IMR-90 (cell line): ENCODE measurements around the gene MYBPC3. TPM values are rescaled to one million over a fixed set of nuclear protein-coding genes. Genes with fewer than 3 reads are reported as not detected.

Source experiments
- ATAC-seq: fragments of 200-7000 bp; cut with Tn5 transposase; 2 replicates; pipeline ENCODE4 v1.9.1; 2020; ENCODE audit warnings: low read depth, mild to moderate bottlenecking, moderate library complexity
- BruUV-seq: library from RNA; stranded (reverse); fragments of 400-500 nt; replicated peaks from 2 replicates; lab custom pipeline; 2021; lab: Mats Ljungman, UMichigan
- CTCF ChIA-PET: fragments of 300-600 bp; formaldehyde crosslinking; extraction: SDS; loops from one replicate; lab custom pipeline; 2021; ENCODE audit warnings: antibody characterized with exemption; lab: Yijun Ruan, JAX
- POLR2A ChIA-PET: fragments of 300-600 bp; sonication (Branson Sonifier 250); formaldehyde crosslinking; loops from one replicate; lab custom pipeline; 2022; ENCODE audit warnings: antibody characterized with exemption; ENCODE audit not compliant: unreplicated experiment; lab: Charles Lee
- DNase-seq: peaks from one replicate; pipeline ENCODE4 v3.0.0; 2013
- H2AFZ ChIP-seq: replicated peaks from 2 replicates; pipeline ENCODE3; 2013; ENCODE audit warnings: low read length, mild to moderate bottlenecking; ENCODE audit not compliant: poor library complexity
- H2AK5ac ChIP-seq: 2 replicates; pipeline ENCODE4 v1.6.1; 2013; ENCODE audit warnings: low read depth, low read length, inconsistent platforms
- H2AK9ac ChIP-seq: replicated peaks from 2 replicates; pipeline ENCODE3; 2013; ENCODE audit warnings: mild to moderate bottlenecking, low read depth, low read length, moderate library complexity; ENCODE audit not compliant: poor library complexity
- H2BK120ac ChIP-seq: 2 replicates; pipeline ENCODE4 v1.6.1; 2013; ENCODE audit warnings: low read depth, low read length, inconsistent platforms
- H2BK15ac ChIP-seq: 3 replicates; pipeline ENCODE4 v1.6.1; 2013; ENCODE audit warnings: low read depth, low read length, inconsistent platforms
- H2BK20ac ChIP-seq: 2 replicates; pipeline ENCODE4 v1.6.1; 2013; ENCODE audit warnings: low read depth, mild to moderate bottlenecking, inconsistent platforms, low read length, moderate library complexity
- H2BK5ac ChIP-seq: 2 replicates; pipeline ENCODE4 v1.6.1; 2013; ENCODE audit warnings: mild to moderate bottlenecking, low read depth, low read length, inconsistent platforms; ENCODE audit not compliant: poor library complexity, severe bottlenecking
- H3K14ac ChIP-seq: replicated peaks from 2 replicates; pipeline ENCODE4 v1.6.1; 2013; ENCODE audit warnings: low read depth, low read length, inconsistent platforms
- H3K18ac ChIP-seq: 2 replicates; pipeline ENCODE4 v1.6.1; 2013; ENCODE audit warnings: low read depth, low read length, control low read depth
- H3K23ac ChIP-seq: 2 replicates; pipeline ENCODE4 v1.6.1; 2013; ENCODE audit warnings: low read depth, low read length, inconsistent platforms
- H3K27ac ChIP-seq: 2 replicates; pipeline ENCODE4 v1.5.1; 2013; ENCODE audit warnings: mild to moderate bottlenecking, control low read depth, low read length; ENCODE audit not compliant: insufficient read depth
- H3K27me3 ChIP-seq: 2 replicates; pipeline ENCODE4 v1.6.1; 2013; ENCODE audit warnings: low read length; ENCODE audit not compliant: control insufficient read depth, insufficient read depth
- H3K36me3 ChIP-seq: 2 replicates; pipeline ENCODE4 v1.6.1; 2013; ENCODE audit warnings: low read length, mixed read lengths; ENCODE audit not compliant: control insufficient read depth, insufficient read depth
- H3K4ac ChIP-seq: 2 replicates; pipeline ENCODE4 v1.6.1; 2013; ENCODE audit warnings: low read depth, low read length, inconsistent platforms
- H3K4me1 ChIP-seq: 2 replicates; pipeline ENCODE4 v1.6.1; 2013; ENCODE audit warnings: low read length, mixed read lengths; ENCODE audit not compliant: control insufficient read depth, insufficient read depth
- H3K4me2 ChIP-seq: 2 replicates; pipeline ENCODE4 v1.6.1; 2013; ENCODE audit warnings: low read depth, mild to moderate bottlenecking, control low read depth, low read length, moderate library complexity
- H3K4me3 ChIP-seq: 2 replicates; pipeline ENCODE4 v1.5.1; 2013; ENCODE audit warnings: low read depth, mild to moderate bottlenecking, control low read depth, low read length, moderate library complexity; ENCODE audit not compliant: insufficient read depth
- H3K56ac ChIP-seq: 2 replicates; pipeline ENCODE4 v1.6.1; 2013; ENCODE audit warnings: low read length, inconsistent platforms; ENCODE audit not compliant: insufficient read depth; ENCODE audit errors: extremely low read depth
- H3K79me1 ChIP-seq, 2 experiments: 2 replicates each; pipeline ENCODE4 v1.6.1; 2013; ENCODE audit warnings: low read length in 2 of 2, inconsistent platforms in 1 of 2, low read depth in 1 of 2
- H3K9ac ChIP-seq: 2 replicates; pipeline ENCODE4 v1.6.1; 2013; ENCODE audit warnings: low read depth, low read length, control low read depth
- H3K9me1 ChIP-seq: 2 replicates; pipeline ENCODE4 v1.6.1; 2013; ENCODE audit warnings: low read length, inconsistent platforms; ENCODE audit not compliant: insufficient read depth
- H3K9me3 ChIP-seq: 2 replicates; pipeline ENCODE4 v1.6.1; 2013; ENCODE audit warnings: low read length; ENCODE audit not compliant: control insufficient read depth, insufficient read depth
- H4K20me1 ChIP-seq: 2 replicates; pipeline ENCODE4 v1.6.1; 2013; ENCODE audit warnings: low read length, inconsistent platforms; ENCODE audit not compliant: insufficient read depth
- H4K5ac ChIP-seq: 2 replicates; pipeline ENCODE4 v1.6.1; 2013; ENCODE audit warnings: mild to moderate bottlenecking, low read depth, low read length, control low read depth
- H4K8ac ChIP-seq, 2 experiments: 2 replicates each; pipeline ENCODE4 v1.6.1; 2013; ENCODE audit warnings: low read depth in 2 of 2, low read length in 2 of 2, control low read depth in 1 of 2, inconsistent platforms in 1 of 2
- H4K91ac ChIP-seq: 2 replicates; pipeline ENCODE4 v1.6.1; 2013; ENCODE audit warnings: low read depth, low read length, inconsistent platforms; ENCODE audit not compliant: insufficient read depth
- ELK1 ChIP-seq: fragments of 150-350 bp; IDR thresholded peaks from 2 replicates; pipeline ENCODE4 v1.6.1; 2016; ENCODE audit warnings: low read depth, mild to moderate bottlenecking, low read length, moderate library complexity, borderline replicate concordance
- MAZ ChIP-seq: IDR thresholded peaks from 2 replicates; pipeline ENCODE4 v1.6.1; 2012; ENCODE audit warnings: low read depth, mild to moderate bottlenecking, low read length, improper control_type of control experiment, moderate library complexity, borderline replicate concordance
- MXI1 ChIP-seq: IDR thresholded peaks from 2 replicates; pipeline ENCODE4 v1.6.1; 2012; ENCODE audit warnings: low read depth, mild to moderate bottlenecking, low read length, moderate library complexity, borderline replicate concordance
- NFE2L2 ChIP-seq: fragments of 150-350 bp; IDR thresholded peaks from 2 replicates; pipeline ENCODE4 v1.6.1; 2016; ENCODE audit warnings: low read depth, mild to moderate bottlenecking, low read length
- RAD21 ChIP-seq: IDR thresholded peaks from 2 replicates; pipeline ENCODE4 v1.6.1; 2012; ENCODE audit warnings: low read length, improper control_type of control experiment
- USF2 ChIP-seq: fragments of 150-350 bp; IDR thresholded peaks from 2 replicates; pipeline ENCODE4 v1.6.1; 2017; ENCODE audit warnings: mild to moderate bottlenecking, antibody characterized with exemption, low read length, low read depth
- WGBS, 2 experiments: methylation state at CpG; one replicate each; pipeline versions ENCODE4 v1.1.5 to v1.1.7; 2013; ENCODE audit warnings: missing lambda C conversion rate in 2 of 2; ENCODE audit not compliant: insufficient read length in 1 of 2; ENCODE audit errors: extremely low coverage in 2 of 2; 5-methylcytosine and 5-hydroxymethylcytosine counted together
- dilution Hi-C: fragments of 300-500 bp; cut with HindIII; formaldehyde crosslinking; loops from one replicate; pipeline ENCODE4 v1.14.3; 2018; ENCODE audit warnings: low sequenced_read_pairs; ENCODE audit not compliant: unreplicated experiment
- in situ Hi-C: fragments of 300-500 bp; cut with MboI; formaldehyde crosslinking; loops from 3 replicates; pipeline ENCODE4 v1.14.3; 2019; ENCODE audit warnings: low sequenced_read_pairs, inconsistent platforms, mixed read lengths
- intact Hi-C: fragments of 100-400 bp; cut with micrococcal nuclease; formaldehyde crosslinking; loops from 2 replicates; pipeline ENCODE4 v1.10.0; 2022
- polyA plus RNA-seq, 3 experiments: library from polyadenylated mRNA; depleted of rRNA; stranded (reverse); fragments of >200 nt; gene quantifications; 2 replicates each; pipeline ENCODE4 v1.2.3, GENCODE V29; 2012; ENCODE audit warnings: low replicate concordance in 1 of 3
- total RNA-seq: library from RNA; depleted of rRNA; stranded (reverse); fragments of >200 nt; gene quantifications from 2 replicates; pipeline ENCODE4 v1.2.3, GENCODE V29; 2012

The MYBPC3 gene
- total and polyA plus RNA-seq, 2 of the 4 experiments (the other 2 are of a cell fraction): not detected

GRCh38 chr11:47335733-47336132 lies 16.8 kb downstream of the MYBPC3 start:
- H3K27ac ChIP-seq: no peak overlapping the region
- DNase-seq (no peak), ATAC-seq (no peak)
- H2AK5ac ChIP-seq: no peak overlapping the region
- POLR2A ChIA-PET: no interaction called here
- no peak overlapping the region for H2AK9ac ChIP-seq
- H2BK120ac ChIP-seq: no peak overlapping the region
- H2BK5ac ChIP-seq: no peak overlapping the region
- H3K56ac ChIP-seq: no peak overlapping the region
- H2BK20ac ChIP-seq: no peak overlapping the region
- H3K79me1 ChIP-seq: no peaks in the 10 kb centered on the region
- no peaks in the 10 kb centered on the region for H3K36me3 ChIP-seq
- H3K9me3 ChIP-seq: no peaks in the 10 kb centered on the region
- H4K20me1 ChIP-seq: no peaks in the 10 kb centered on the region
- no peak overlapping the region for H2BK15ac ChIP-seq
- no peak for TF ChIP-seq MAZ
- TF ChIP-seq NFE2L2: no peak
- no peak for TF ChIP-seq ELK1
- no peak for TF ChIP-seq RAD21
- no peak for TF ChIP-seq MXI1
- TF ChIP-seq USF2: no peak
- no peak overlapping the region for H4K5ac ChIP-seq
- no peak overlapping the region for H3K4me3 ChIP-seq
- H4K91ac ChIP-seq: no peak overlapping the region
- no peak overlapping the region for H4K8ac ChIP-seq
- no peak overlapping the region for H3K23ac ChIP-seq
- H3K9ac ChIP-seq: no peak overlapping the region
- H3K4me1 ChIP-seq: no peaks in the 10 kb centered on the region
- intact Hi-C loops (no loop called here), dilution Hi-C loops (no loop called here), in situ Hi-C loops (no loop called here)
- no peak overlapping the region for H3K18ac ChIP-seq
- CTCF ChIA-PET: no interaction called here
- BruUV-seq: no TSS peak
- no peak overlapping the region for H2AFZ ChIP-seq
- no peak overlapping the region for H3K14ac ChIP-seq
- 63% methylated on average over 6 of the region's 9 CpGs; no CpG with 5 or more reads in 1 of the 2 experiments for WGBS, 2 experiments
- no peak overlapping the region for H3K4ac ChIP-seq
- H3K4me2 ChIP-seq: no peak overlapping the region
- H3K27me3 ChIP-seq: no peaks in the 10 kb centered on the region; the same call in 1 of the 2 replicates
- no peaks in the 10 kb centered on the region for H3K9me1 ChIP-seq
